Measurements from ENCODE around the gene PPP4R3B.
"Not testable (repeated sequence)": the region's sequence is repeated elsewhere in the genome, so short reads cannot be mapped to it uniquely, and the experiment has no call there.

The PPP4R3B gene

GRCh38 chr2:55592130-55592529 is 25.3 kb downstream of the PPP4R3B start:
- no peak for DNase-seq

GRCh38 chr2:55590810-55591440 is 26.5 kb downstream of the PPP4R3B start:
- DNase-seq, result no peak

GRCh38 chr2:55585451-55586080 is 31.9 kb downstream of the PPP4R3B start:
- no peak for DNase-seq

GRCh38 chr2:55581874-55582547 is 35.4 kb downstream of the PPP4R3B start:
- no peak for DNase-seq

GRCh38 chr2:55581435-55581834 is 36.0 kb downstream of the PPP4R3B start:
- peak in 2 of 6 experiments; percentile 3 to 8 for DNase-seq

- not testable (repeated sequence) for DNase-seq
Measured at GRCh38 chr2:55569002-55569401, 48.4 kb downstream of the PPP4R3B start.

GRCh38 chr2:55567298-55567697 is 50.1 kb downstream of the PPP4R3B start:
- no peak for DNase-seq

GRCh38 chr2:55565613-55566012 is 51.8 kb downstream of the PPP4R3B start:
- peak in 3 of 6 experiments; percentile 21 to 54 (median 33) for DNase-seq

GRCh38 chr2:55560855-55561254 is 56.6 kb downstream of the PPP4R3B start:
- no peak for DNase-seq

GRCh38 chr2:55556809-55557208 is 60.6 kb downstream of the PPP4R3B start:
- DNase-seq, result no peak

GRCh38 chr2:55555977-55556376 is 61.4 kb downstream of the PPP4R3B start:
- DNase-seq, result no peak

GRCh38 chr2:55553321-55553720 is 64.1 kb downstream of the PPP4R3B start:
- DNase-seq, result no peak

GRCh38 chr2:55550368-55551102 is 66.9 kb downstream of the PPP4R3B start:
- no peak for DNase-seq

GRCh38 chr2:55547679-55548078 is 69.7 kb downstream of the PPP4R3B start:
- DNase-seq, result not testable (repeated sequence)

GRCh38 chr2:55547001-55547400 is 70.4 kb downstream of the PPP4R3B start:
- DNase-seq, result no peak

- peak in 2 of 6 experiments; percentile 52 to 68 for DNase-seq
Measured at GRCh38 chr2:55530539-55531081, 86.8 kb downstream of the PPP4R3B start.

GRCh38 chr2:55526174-55526573 is 91.2 kb downstream of the PPP4R3B start:
- no peak for DNase-seq

GRCh38 chr2:55524884-55525437 is 92.5 kb downstream of the PPP4R3B start:
- no peak for DNase-seq

- peak in 5 of 6 experiments; percentile 35 to 66 (median 61) for DNase-seq
Measured at GRCh38 chr2:55519938-55520885, 97.2 kb downstream of the PPP4R3B start.

- peak in 1 of 6 experiments; percentile 19 for DNase-seq
Measured at GRCh38 chr2:55518841-55519165, 98.6 kb downstream of the PPP4R3B start.

GRCh38 chr2:55511508-55512124 is 105.8 kb downstream of the PPP4R3B start:
- no peak for DNase-seq
